ENCODE results near the gene S100G. TPM values are rescaled to one million over a fixed set of nuclear protein-coding genes. Genes with fewer than 3 reads are reported as not detected.

Gene S100G
- total and polyA plus RNA-seq, 2 of the 4 experiments (the other 2 are of a cell fraction) = not detected

DNA sequence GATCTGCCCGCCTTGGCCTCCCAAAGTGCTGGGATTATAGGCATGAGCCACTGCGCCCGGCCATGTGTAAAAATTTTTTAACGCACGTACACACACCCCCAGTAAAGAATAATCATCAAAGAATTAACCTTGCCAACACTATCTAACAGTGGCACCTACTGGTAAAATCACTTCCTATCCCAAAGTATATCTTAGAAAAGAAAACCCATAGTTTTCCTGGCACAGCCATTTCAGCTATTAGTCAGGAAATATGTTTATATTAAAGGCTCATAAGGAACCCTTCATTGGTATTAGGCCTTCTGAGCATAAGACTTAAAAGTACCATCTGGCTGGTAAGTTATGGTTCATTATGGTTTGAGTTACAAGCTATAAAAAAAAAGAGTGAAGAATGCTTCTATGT is 14.1 kb downstream of the S100G start:
- Histone ChIP-seq H4K91ac (ENCODE audit: insufficient read depth, low read depth, low read length) (peak overlapping the region; percentile 93), H2BK5ac (ENCODE audit: low read depth, low read length, poor library complexity, severe bottlenecking) (peak overlapping the region; percentile 97), H3K56ac (ENCODE audit: extremely low read depth, insufficient read depth, low read length) (peak overlapping the region; percentile 16; the same call in 1 of the 2 replicates), H3K36me3 (ENCODE audit: control insufficient read depth, insufficient read depth, low read length) (0 out of 2 replicates have a peak, but pooled peaks cover 2% of the 10 kb centered on the region), H3K4me1 (ENCODE audit: control insufficient read depth, insufficient read depth, low read length) (peaks cover 11% of the 10 kb centered on the region), H3K4me2 (ENCODE audit: low read depth, low read length) (no peak overlapping the region), H3K79me1 (ENCODE audit: low read depth in 1 of 2, low read length in 2 of 2) (peaks cover 0 to 15% of the 10 kb centered on the region in 2 experiments; a peak in 1 of 4 replicates), H3K27me3 (ENCODE audit: control insufficient read depth, insufficient read depth, low read length) (no peaks in the 10 kb centered on the region; the same call in 1 of the 2 replicates), H3K27ac (ENCODE audit: insufficient read depth, low read length) (no peak overlapping the region), H2AFZ (replicated peaks; ENCODE audit: low read length, poor library complexity) (no peak overlapping the region), H2AK9ac (replicated peaks; ENCODE audit: low read depth, low read length, poor library complexity) (no peak overlapping the region), H3K14ac (replicated peaks; ENCODE audit: low read depth, low read length) (0 out of 2 replicates have a peak overlapping the region, but pooled peaks have one; percentile 10), H4K5ac (ENCODE audit: low read depth, low read length) (peak overlapping the region; percentile 15; the same call in 1 of the 2 replicates), H2BK15ac (ENCODE audit: low read depth, low read length) (no peak overlapping the region), H2BK20ac (ENCODE audit: low read depth, low read length) (peak overlapping the region; percentile 88), H2BK120ac (ENCODE audit: low read depth, low read length) (peak overlapping the region; percentile 94), H4K20me1 (ENCODE audit: insufficient read depth, low read length) (no peaks in the 10 kb centered on the region), H3K4ac (ENCODE audit: low read depth, low read length) (peak overlapping the region; percentile 91; the same call in 1 of the 2 replicates), H3K18ac (ENCODE audit: low read depth, low read length) (peak overlapping the region; percentile 24; the same call in 1 of the 2 replicates), H3K9me3 (ENCODE audit: control insufficient read depth, insufficient read depth, low read length) (no peaks in the 10 kb centered on the region), H2AK5ac (ENCODE audit: low read depth, low read length) (0 out of 2 replicates have a peak overlapping the region, but pooled peaks have one; percentile 4), H3K4me3 (ENCODE audit: insufficient read depth, low read depth, low read length) (no peak overlapping the region), H3K9ac (ENCODE audit: low read depth, low read length) (no peak overlapping the region), H4K8ac (ENCODE audit: low read depth in 2 of 2, low read length in 2 of 2) (peak overlapping the region; percentile 35 to 69; a peak in 2 of 4 replicates), H3K9me1 (ENCODE audit: insufficient read depth, low read length) (0 out of 2 replicates have a peak, but pooled peaks cover 5% of the 10 kb centered on the region), H3K23ac (ENCODE audit: low read depth, low read length) (no peak overlapping the region)
- POLR2A ChIA-PET (ENCODE audit: unreplicated experiment) = no interaction called here
- peak; percentile 67 for DNase-seq
- intact Hi-C loops (cut with micrococcal nuclease) (loop anchor here (1.0 to 5.0 kb wide), 3 partner anchors 227 to 812 kb away; partner anchors contain the start of gene AP1S2), in situ Hi-C loops (cut with MboI; ENCODE audit: low sequenced_read_pairs) (loop anchor here (10.0 kb wide), 2 partner anchors 219 to 539 kb away; partner anchors contain the start of gene GRPR), dilution Hi-C loops (cut with HindIII; ENCODE audit: low sequenced_read_pairs, unreplicated experiment) (no loop called here)
- TF ChIP-seq NFE2L2 (IDR thresholded peaks at IDR 0.05; ENCODE audit: low read depth, low read length) = no peak
- TF ChIP-seq SMC3 (IDR thresholded peaks at IDR 0.05; ENCODE audit: low read depth, low read length) = peak; percentile 15; the same call in 1 of the 2 replicates
- TF ChIP-seq, protein P1, sequence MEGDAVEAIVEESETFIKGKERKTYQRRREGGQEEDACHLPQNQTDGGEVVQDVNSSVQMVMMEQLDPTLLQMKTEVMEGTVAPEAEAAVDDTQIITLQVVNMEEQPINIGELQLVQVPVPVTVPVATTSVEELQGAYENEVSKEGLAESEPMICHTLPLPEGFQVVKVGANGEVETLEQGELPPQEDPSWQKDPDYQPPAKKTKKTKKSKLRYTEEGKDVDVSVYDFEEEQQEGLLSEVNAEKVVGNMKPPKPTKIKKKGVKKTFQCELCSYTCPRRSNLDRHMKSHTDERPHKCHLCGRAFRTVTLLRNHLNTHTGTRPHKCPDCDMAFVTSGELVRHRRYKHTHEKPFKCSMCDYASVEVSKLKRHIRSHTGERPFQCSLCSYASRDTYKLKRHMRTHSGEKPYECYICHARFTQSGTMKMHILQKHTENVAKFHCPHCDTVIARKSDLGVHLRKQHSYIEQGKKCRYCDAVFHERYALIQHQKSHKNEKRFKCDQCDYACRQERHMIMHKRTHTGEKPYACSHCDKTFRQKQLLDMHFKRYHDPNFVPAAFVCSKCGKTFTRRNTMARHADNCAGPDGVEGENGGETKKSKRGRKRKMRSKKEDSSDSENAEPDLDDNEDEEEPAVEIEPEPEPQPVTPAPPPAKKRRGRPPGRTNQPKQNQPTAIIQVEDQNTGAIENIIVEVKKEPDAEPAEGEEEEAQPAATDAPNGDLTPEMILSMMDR (conservative IDR thresholded peaks at IDR 0.05; ENCODE audit: low read depth, low read length) = peak; percentile 57
- TF ChIP-seq MAFK (IDR thresholded peaks at IDR 0.05; ENCODE audit: low read depth, low read length) = no peak
- peak; percentile 61 for TF ChIP-seq RAD21 (IDR thresholded peaks at IDR 0.05; ENCODE audit: low read length)
- TF ChIP-seq CHD1 (IDR thresholded peaks at IDR 0.05; ENCODE audit: low read depth, low read length) = no peak
- TF ChIP-seq POLR2A (IDR thresholded peaks at IDR 0.05; ENCODE audit: low read depth, low read length) = no peak
- TF ChIP-seq, protein P2, sequence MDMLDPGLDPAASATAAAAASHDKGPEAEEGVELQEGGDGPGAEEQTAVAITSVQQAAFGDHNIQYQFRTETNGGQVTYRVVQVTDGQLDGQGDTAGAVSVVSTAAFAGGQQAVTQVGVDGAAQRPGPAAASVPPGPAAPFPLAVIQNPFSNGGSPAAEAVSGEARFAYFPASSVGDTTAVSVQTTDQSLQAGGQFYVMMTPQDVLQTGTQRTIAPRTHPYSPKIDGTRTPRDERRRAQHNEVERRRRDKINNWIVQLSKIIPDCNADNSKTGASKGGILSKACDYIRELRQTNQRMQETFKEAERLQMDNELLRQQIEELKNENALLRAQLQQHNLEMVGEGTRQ (IDR thresholded peaks at IDR 0.05; ENCODE audit: low read depth, low read length) = no peak
- CTCF ChIA-PET = interaction anchor here (0.6 to 0.8 kb wide), 3 partner anchors 58 to 905 kb away, joined by 3 to 4 read pairs (median 4); no protein-coding TSS in a partner anchor
- WGBS, 2 experiments (ENCODE audit: extremely low coverage in 2 of 2, insufficient read length in 1 of 2) = no CpG with 5 or more reads among the region's 5 CpGs
- peak; percentile 56 for ATAC-seq (ENCODE audit: low read depth)
- no TSS peak for BruUV-seq (replicated peaks)
